Cerebellar nuclear complex (tissue), 1 donor: ENCODE data around the gene PKIB.
A peak's percentile ranks its signal among the peaks of the same experiment; 100 is the strongest.
"Not testable (repeated sequence)": the region's sequence is repeated elsewhere in the genome, so short reads cannot be mapped to it uniquely, and the experiment has no call there.

Source experiments
- DNase-seq, 2 experiments: peaks; one replicate each; lab custom pipeline; 2025; lab: John Stamatoyannopoulos, UW

PKIB gene

DNA sequence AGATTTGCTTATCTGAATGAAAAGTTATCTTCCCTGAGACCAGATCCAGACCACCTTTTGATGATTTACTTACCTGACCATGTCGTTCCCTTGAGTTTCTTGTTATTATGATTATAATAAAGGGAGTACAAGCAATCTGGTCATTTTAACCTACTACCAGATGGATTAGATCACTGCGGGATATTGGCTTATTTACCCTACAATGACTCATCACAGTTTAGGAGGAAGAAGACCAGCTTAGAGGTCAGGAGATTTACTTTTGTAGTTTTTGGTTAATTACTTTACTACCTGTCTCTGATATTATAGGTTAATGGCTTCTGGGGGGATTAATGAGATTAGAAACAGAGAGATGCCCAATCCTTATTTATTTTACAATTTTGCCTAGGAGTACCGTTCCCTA lies 10.7 kb downstream of the PKIB start:
- peak in 1 of 2 experiments; percentile 62 for DNase-seq

DNA sequence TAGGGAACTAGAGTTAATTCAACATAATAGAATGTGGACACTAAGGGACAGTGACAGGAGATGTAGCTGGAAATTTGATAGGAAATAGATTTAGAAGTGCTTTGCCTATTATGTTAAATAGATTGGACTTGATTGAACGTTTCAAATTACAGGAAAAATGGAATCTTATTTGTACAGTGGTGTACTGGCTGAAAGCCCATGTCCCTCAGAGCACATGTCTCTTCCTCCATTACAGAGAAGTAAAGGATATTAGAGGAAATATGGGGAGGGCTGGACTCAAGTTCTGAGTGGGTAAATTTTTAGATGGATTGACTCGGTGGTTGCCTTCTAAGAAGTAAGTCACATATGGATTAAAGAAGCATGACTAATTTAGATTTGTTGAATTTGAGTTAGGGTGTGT lies 11.4 kb downstream of the PKIB start:
- DNase-seq, result no peak

GRCh38 chr6:122622479-122622878 lies 12.3 kb downstream of the PKIB start:
- no peak for DNase-seq

DNA sequence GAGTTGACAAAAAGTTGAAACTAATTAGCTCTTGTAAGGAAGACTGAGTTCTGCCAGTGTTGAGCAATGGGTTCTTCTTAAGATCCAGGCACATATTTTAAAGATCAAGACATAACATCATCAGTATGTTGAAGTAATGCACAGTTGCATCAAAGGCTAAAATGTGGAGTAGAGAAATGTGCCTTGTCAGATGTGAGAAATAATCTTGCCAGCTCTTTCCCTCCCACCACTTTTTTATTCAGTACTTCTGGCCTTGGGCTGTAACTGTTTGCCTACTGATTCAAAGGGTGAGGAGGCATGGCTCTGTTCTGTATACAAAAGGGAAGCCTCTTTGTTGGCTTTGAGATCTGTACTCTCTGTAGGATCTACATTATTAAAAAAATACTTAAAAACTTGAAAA lies 13.1 kb downstream of the PKIB start:
- DNase-seq, result no peak

- DNase-seq, result no peak
These were observed 14.6 kb downstream of the PKIB start for GRCh38 chr6:122624853-122625252.

GRCh38 chr6:122628714-122629113 lies 18.5 kb downstream of the PKIB start:
- no peak for DNase-seq

- DNase-seq, result no peak
These were observed 21.5 kb downstream of the PKIB start for GRCh38 chr6:122631571-122632249.

DNA sequence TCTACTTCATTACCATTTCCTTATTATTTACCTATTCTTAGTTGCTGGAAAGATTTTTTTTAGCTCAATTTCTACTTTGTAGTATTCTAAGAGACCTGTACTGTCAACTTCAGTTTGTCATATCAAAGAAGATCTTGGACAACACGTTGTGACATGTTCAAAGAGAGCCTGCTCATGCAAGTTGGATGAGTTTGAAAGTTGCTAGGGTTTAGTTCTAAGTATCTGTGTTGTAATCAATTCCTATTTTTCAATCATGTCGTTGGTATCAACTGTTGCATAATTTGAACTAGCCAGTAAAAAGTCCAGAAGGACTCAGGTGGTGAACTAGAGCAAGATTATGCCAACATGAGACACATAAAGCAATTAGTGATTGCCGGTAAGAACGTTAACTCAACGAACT lies 30.2 kb downstream of the PKIB start:
- no peak for DNase-seq

GRCh38 chr6:122641819-122642218 lies 31.6 kb downstream of the PKIB start:
- no peak for DNase-seq

- DNase-seq, result not testable (repeated sequence)
These were observed 32.4 kb downstream of the PKIB start for GRCh38 chr6:122642604-122643003.

DNA sequence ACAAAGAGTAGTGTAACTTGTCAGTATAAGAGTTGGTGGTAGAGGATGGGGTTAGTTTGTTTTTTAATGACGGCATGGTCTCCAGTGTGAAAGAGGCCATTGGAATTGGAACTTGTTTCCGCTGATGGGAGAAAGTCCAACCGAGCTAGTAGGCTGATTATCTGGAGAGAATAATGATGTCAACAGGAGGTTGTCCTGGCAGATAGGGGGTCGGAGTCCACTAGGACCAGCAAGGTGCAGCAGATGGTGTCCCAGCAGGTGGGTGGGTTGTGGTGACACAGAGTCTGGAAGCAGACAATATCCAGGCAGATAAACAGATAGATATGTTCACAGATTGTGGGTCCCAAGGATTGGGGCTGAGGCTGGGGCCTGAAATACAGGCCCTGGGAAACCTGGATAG lies 35.1 kb downstream of the PKIB start:
- peak; percentile 52 to 72 for DNase-seq

GRCh38 chr6:122647765-122648164 lies 37.6 kb downstream of the PKIB start:
- DNase-seq, result no peak

DNA sequence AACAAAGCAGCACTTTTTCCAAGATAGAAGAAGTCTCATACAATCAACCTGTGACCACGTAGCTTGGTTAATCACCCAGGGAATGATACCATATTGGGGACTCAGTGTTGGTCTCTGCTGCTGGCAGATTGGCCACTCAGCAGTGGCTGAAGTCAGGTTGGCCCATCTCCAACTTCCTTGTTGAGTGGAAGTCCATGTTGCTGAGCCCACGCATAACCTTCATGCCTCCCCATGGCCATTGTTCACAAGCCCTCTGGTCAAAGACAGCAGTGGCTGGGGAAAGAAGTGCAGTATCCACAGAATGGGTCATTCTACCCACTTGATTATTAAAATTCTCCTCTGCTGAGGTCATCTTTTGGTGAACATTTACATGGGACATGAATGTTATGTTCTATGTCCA lies 38.5 kb downstream of the PKIB start:
- no peak for DNase-seq

GRCh38 chr6:122649701-122650100 lies 39.5 kb downstream of the PKIB start:
- no peak for DNase-seq

DNA sequence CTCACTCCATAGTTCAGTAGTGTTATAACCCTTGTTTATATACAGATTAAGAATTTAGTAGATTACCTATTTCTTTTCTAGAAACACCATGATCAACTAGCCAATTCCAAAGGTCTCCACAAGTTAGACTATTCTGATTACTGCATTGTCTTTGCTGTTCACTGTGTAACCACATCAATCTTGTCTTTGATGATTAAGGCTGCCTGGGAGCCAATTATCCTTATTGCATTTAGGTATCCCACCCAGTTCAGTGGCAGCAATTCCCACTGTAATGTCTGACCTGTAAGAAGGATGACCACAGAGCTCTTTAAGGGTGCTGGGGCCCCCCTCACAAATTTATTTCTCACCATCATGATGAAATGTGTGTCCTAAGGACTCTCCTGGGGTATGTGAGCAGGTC lies 40.2 kb downstream of the PKIB start:
- no peak for DNase-seq

DNA sequence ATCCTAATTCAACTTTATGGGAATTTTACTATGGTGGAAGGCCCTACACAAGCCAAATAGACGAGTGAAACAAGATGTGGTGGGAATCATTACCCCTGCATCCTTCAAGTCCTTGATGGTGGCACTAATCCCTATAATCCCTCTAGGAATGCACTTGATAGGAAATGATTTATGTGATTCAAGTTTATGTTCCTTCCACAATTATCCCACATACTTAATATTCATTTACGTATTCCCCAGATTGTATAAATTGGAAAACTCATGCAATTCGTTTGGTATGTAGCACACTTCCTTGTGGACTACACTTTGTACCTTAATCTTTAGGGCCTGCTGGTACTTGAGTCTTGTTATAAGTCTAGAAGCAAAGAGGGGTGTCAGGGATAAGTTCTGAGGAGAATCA lies 40.8 kb downstream of the PKIB start:
- no peak for DNase-seq

GRCh38 chr6:122651604-122652003 lies 41.4 kb downstream of the PKIB start:
- no peak for DNase-seq

DNA sequence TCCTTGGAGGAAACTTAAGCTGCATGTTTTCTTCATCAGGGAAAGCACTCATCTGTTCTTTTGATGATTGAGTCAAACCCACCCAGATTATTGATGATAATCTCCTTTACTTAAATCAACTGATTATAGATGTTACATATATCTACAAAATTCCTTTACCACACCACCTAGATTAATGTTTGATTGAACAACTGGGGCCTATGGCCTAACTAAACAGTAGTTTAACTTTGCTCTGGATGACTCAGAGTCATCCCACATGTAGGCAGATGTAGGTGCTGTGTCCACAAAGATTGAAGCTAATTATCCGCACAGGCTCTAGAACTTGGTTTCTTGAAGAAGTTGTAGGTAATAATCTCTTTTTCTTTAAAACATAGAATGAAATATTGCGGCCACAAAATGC lies 42.2 kb downstream of the PKIB start:
- DNase-seq, result no peak

DNA sequence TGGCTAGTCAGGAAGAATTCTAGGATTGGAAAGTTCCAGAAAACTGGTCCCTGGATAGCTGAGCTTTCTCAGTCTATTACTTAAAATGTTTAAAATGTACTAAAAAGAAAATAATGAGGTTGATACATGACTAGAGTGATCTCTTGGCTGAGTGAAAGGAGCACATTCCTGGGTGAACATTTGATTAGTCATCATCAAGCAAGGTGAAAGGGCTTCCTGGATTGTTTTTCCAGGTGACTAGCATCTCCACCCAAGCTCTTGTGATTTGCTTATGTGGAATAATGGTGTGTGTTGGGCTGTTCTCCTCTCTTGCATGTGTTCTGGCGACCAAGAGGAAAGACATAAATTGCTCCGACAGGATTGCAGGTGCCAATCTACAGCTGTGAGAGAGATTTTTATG lies 42.9 kb downstream of the PKIB start:
- DNase-seq, result no peak

GRCh38 chr6:122654012-122654411 lies 43.8 kb downstream of the PKIB start:
- no peak for DNase-seq

- no peak for DNase-seq
These were observed 47.4 kb downstream of the PKIB start for GRCh38 chr6:122657601-122658000.

DNA sequence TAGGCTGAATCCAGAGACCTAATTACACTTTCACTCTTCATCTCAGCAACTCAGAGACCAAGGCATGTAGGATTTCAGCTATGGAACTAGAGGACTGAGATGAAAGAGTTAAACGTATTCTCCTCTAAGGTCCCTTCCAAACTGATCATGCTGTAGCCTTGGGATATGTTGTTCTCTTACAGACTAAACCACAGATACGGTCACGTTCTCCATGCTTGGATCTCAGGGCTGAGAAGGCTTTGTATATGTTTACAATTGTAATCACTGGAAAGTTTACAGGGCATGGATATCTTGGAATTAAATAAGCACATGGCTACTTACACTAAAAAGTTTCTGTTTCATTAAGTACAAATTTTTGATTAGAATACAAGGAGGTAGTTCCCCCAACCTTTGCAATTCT lies 50.1 kb downstream of the PKIB start:
- no peak for DNase-seq

- DNase-seq, result no peak
These were observed 53.8 kb downstream of the PKIB start for GRCh38 chr6:122663981-122664380.

GRCh38 chr6:122665929-122666328 lies 55.7 kb downstream of the PKIB start:
- no peak for DNase-seq

DNA sequence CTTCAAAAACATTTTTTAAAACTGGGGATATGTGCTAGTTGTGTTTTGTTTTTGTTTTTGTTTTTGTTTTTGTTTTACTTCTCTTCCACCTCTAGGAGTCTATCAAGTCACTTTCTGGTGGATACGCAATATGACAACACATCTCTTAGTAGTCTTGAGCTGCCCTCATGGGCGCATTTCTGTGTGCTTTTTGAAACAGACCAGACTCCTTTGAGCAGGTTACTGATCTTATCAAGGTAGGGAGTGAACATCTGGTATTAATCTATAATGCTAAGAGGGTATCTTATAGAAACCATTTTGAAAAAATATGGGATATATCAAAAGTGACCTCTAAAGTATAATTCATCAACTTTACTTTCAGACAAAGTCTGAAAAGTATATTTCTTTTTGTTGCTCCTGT lies 56.2 kb downstream of the PKIB start:
- DNase-seq, result no peak
